Measurements from ENCODE around the gene USB1. TPM values are rescaled to one million over a fixed set of nuclear protein-coding genes. Genes with fewer than 3 reads are reported as not detected.

Gene USB1
- total RNA-seq, 4 donors from 2014 or later, result 18.8 to 42.5 (median 33.4) TPM

GRCh38 chr16:57979006-57979585, 22.1 kb upstream of the USB1 start:
- DNase-seq (ENCODE audit: low spot score) (no peak), ATAC-seq (ENCODE audit: low FRiP score) (no peak)
- no peak for TF ChIP-seq CTCF (IDR thresholded peaks at IDR 0.05)

- TF ChIP-seq CTCF (IDR thresholded peaks at IDR 0.05), result no peak
- DNase-seq (ENCODE audit: low spot score), result no peak
- ATAC-seq (ENCODE audit: low FRiP score), result no peak
Observed at GRCh38 chr16:57981636-57982035, 19.6 kb upstream of the USB1 start.

- TF ChIP-seq CTCF (IDR thresholded peaks at IDR 0.05), result no peak
- ATAC-seq (ENCODE audit: low FRiP score), result no peak
- DNase-seq (ENCODE audit: low spot score), result no peak
Observed at GRCh38 chr16:57982385-57982784, 18.8 kb upstream of the USB1 start.

- DNase-seq (ENCODE audit: low spot score), result peak; percentile 65
- no peak for TF ChIP-seq CTCF (IDR thresholded peaks at IDR 0.05)
- ATAC-seq (ENCODE audit: low FRiP score), result peak; percentile 95
Observed at GRCh38 chr16:57984443-57985203, 16.6 kb upstream of the USB1 start.

DNA sequence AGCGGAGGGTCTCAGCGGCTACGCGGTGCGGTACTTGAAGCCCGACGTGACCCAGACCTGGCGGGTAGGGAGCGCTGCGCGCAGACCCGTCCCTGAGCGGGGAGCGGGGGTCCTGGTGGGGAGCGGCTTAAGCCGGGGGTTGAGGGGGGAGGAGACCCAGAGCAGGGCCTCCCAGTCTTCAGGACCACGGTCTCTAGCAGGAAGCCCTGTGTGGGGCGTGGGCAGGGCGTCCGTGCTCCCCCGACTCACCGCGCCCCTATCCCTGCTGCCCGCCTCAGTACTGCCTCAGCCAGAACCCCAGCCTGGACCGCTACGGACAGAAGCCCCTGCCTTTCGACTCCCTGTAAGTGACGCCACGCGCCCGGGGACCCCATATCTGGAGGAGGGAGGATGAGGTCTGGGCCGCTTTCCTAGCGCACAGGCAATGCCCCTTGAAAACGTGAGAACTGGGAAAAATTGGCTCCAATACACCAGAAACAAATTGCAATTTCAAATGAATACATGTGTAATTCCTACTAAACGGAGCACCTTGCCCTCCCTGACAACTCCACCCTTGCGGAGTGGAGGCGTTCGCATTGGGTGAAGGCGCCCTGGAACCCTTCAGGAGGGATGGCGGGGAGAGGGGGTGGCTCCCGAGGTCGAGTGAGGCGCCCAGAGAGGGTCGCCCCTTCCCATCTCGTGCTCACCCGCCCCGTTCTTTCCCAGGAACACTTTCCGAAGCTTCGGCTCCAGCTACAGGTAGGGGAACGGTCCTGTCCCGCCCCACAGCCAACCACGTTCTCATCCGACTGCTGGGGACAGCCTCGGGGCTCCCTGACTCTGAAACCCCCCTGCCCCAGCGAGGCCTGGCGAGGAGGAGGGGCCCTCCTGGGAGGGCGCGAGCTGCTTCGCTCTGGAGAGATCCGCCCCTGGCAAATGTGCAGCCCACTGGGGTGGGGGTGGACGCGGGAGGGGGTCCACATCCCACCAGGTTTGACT, 15.7 kb upstream of the USB1 start:
- DNase-seq (ENCODE audit: low spot score) (no peak), ATAC-seq (ENCODE audit: low FRiP score) (peak; percentile 73)
- TF ChIP-seq CTCF (IDR thresholded peaks at IDR 0.05), result no peak

DNA sequence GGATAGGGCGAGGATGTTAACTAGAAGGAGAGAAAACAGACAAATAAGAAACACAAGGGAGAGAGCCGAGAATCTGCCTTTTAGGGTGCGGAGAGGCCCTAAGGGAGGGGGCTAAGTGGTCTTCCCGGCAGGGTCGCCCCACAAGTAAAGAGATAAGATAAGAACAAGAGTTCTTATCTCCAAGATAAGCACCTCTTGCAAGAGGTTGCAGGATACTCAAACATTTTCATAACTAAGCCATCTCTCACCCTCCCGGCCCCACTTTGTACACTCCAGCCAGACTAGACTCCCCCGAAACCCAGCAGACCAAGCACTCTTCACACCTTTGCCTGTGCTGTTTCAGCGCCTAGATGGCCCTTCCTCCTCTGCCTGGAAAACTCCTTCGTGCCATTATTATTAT, 15.0 kb upstream of the USB1 start:
- ATAC-seq (ENCODE audit: low FRiP score) (no peak), DNase-seq (ENCODE audit: low spot score) (no peak)
- no peak for TF ChIP-seq CTCF (IDR thresholded peaks at IDR 0.05)

Measured in omental fat pad (tissue), 4 donors.